ENCODE measurements around the gene KASH5.

DNA sequence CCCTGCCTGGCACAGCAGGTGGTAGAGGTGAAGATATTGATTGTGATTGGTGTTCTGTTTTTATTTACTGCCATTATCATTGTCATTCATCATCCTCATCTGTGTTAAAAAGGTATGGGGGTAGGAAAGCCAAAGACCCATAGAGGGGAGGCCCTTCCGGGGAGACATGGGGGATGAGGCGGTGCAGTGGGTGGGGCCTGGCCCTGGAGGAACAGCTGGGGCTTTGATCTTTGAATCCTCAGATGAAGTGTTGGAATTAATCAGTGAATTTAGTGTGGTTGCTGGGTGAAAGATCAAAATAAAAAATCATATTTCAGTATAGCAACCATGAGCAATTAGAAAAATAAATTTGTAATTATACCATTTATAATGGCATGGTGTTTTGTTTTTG lies 27.8 kb downstream of the KASH5 start:
- TF ChIP-seq CTCF (tag by site-specific recombination; IDR thresholded peaks at IDR 0.05) (no peak), SP2 (tag by site-specific recombination; IDR thresholded peaks at IDR 0.05) (no peak), RBAK (tag by site-specific recombination; IDR thresholded peaks at IDR 0.05) (no peak), ZNF350 (tag by site-specific recombination; IDR thresholded peaks at IDR 0.05) (no peak), ZFP69B (tag by site-specific recombination; IDR thresholded peaks at IDR 0.05) (no peak), ZNF585B (tag by site-specific recombination; IDR thresholded peaks at IDR 0.05) (no peak), ZNF133 (tag by site-specific recombination; IDR thresholded peaks at IDR 0.05) (no peak), REST (tag by site-specific recombination; IDR thresholded peaks at IDR 0.05) (no peak), ZNF747 (tag by site-specific recombination; IDR thresholded peaks at IDR 0.05) (no peak), KLF1 (tag by site-specific recombination; IDR thresholded peaks at IDR 0.05) (no peak)

Measured in HEK293 (cell line).